H1 (cell line): Measurements from ENCODE around the gene NRXN3. TPM values are rescaled to one million over a fixed set of nuclear protein-coding genes. Genes with fewer than 3 reads are reported as not detected.

Experiments
- CTCF ChIA-PET: fragments of 300-600 bp; sonication (Branson Sonifier 250); formaldehyde crosslinking; loops from one replicate; lab custom pipeline; 2021; ENCODE audit not compliant: partially characterized antibody; lab: Charles Lee
- POLR2A ChIA-PET: fragments of 300-600 bp; sonication (Branson Sonifier 250); formaldehyde crosslinking; loops from one replicate; lab custom pipeline; 2021; ENCODE audit warnings: inconsistent platforms; ENCODE audit not compliant: partially characterized antibody; lab: Charles Lee
- DNase-seq, 2 experiments: peaks; one replicate each; pipeline versions ENCODE4 v3.0.0 to v3.0.0-alpha.2; 2010 to 2022; ENCODE audit warnings: low spot score in 2 of 2, low read depth in 1 of 2, mixed read lengths in 1 of 2
- FAIRE-seq: peaks from 2 replicates; lab custom pipeline; 2011; peaks lifted over from hg19 to GRCh38; lab: Jason Lieb, UNC
- H2AFZ ChIP-seq: 2 replicates; pipeline ENCODE4 v1.8.1; 2012; ENCODE audit warnings: low read length, inconsistent platforms
- H2AK5ac ChIP-seq: 2 replicates; pipeline ENCODE4 v1.6.1; 2013; ENCODE audit warnings: low read depth, low read length
- H2BK120ac ChIP-seq: replicated peaks from 2 replicates; pipeline ENCODE3; 2013; ENCODE audit warnings: low read depth, low read length, inconsistent platforms
- H2BK12ac ChIP-seq: 2 replicates; pipeline ENCODE4 v1.6.1; 2013; ENCODE audit warnings: low read depth, low read length
- H2BK15ac ChIP-seq: 2 replicates; pipeline ENCODE4 v1.6.1; 2013; ENCODE audit warnings: low read length
- H2BK20ac ChIP-seq: 2 replicates; pipeline ENCODE4 v1.6.1; 2013; ENCODE audit warnings: low read length
- H2BK5ac ChIP-seq: 2 replicates; pipeline ENCODE4 v1.6.1; 2013; ENCODE audit warnings: low read depth, low read length
- H3K14ac ChIP-seq: 2 replicates; pipeline ENCODE4 v1.6.1; 2013; ENCODE audit warnings: inconsistent platforms; ENCODE audit not compliant: insufficient read length
- H3K18ac ChIP-seq: 2 replicates; pipeline ENCODE4 v1.6.1; 2013; ENCODE audit warnings: low read length; ENCODE audit errors: extremely low read depth
- H3K23ac ChIP-seq: 2 replicates; pipeline ENCODE4 v1.6.1; 2013; ENCODE audit warnings: inconsistent platforms; ENCODE audit not compliant: insufficient read length
- H3K23me2 ChIP-seq: 2 replicates; pipeline ENCODE4 v1.6.1; 2013; ENCODE audit warnings: low read depth, low read length
- H3K27ac ChIP-seq: 2 replicates; pipeline ENCODE4 v1.6.1; 2011; ENCODE audit warnings: low read depth, low read length, inconsistent platforms
- H3K27me3 ChIP-seq, 4 experiments: replicated peaks in 1 of 4; 1 replicate in 1 of 4; 2 replicates in 3 of 4; pipeline versions ENCODE4 v1.6.1 to v1.8.1; 2011 to 2013; ENCODE audit warnings: low read length in 3 of 4, mild to moderate bottlenecking in 3 of 4, inconsistent platforms in 2 of 4, mixed read lengths in 2 of 4, moderate library complexity in 1 of 4; ENCODE audit not compliant: control insufficient read depth in 3 of 4, insufficient read depth in 3 of 4; ENCODE audit errors: extremely low read depth in 1 of 4
- H3K36me3 ChIP-seq, 4 experiments: 2 replicates each; pipeline versions ENCODE4 v1.6.1 to v1.8.1; 2011 to 2013; ENCODE audit warnings: mild to moderate bottlenecking in 4 of 4, low read length in 3 of 4, moderate library complexity in 2 of 4, control low read depth in 1 of 4, inconsistent platforms in 1 of 4; ENCODE audit not compliant: insufficient read depth in 4 of 4, control insufficient read depth in 2 of 4
- H3K4ac ChIP-seq: replicated peaks from 2 replicates; pipeline ENCODE3; 2013; ENCODE audit warnings: low read length, low read depth, mixed read lengths, inconsistent platforms; ENCODE audit not compliant: insufficient read length
- H3K4me1 ChIP-seq, 4 experiments: replicated peaks in 1 of 4; 1 replicate in 1 of 4; 2 replicates in 3 of 4; pipeline versions ENCODE4 v1.6.1 to v1.8.1; 2011 to 2013; ENCODE audit warnings: low read length in 3 of 4, inconsistent platforms in 2 of 4, mixed read lengths in 1 of 4; ENCODE audit not compliant: insufficient read depth in 4 of 4, control insufficient read depth in 3 of 4
- H3K4me2 ChIP-seq, 2 experiments: 2 replicates each; pipeline versions ENCODE4 v1.6.1 to v1.8.1; 2011 to 2013; ENCODE audit warnings: low read depth in 2 of 2, low read length in 2 of 2, control low read depth in 1 of 2, inconsistent platforms in 1 of 2, mild to moderate bottlenecking in 1 of 2; ENCODE audit not compliant: insufficient read depth in 1 of 2
- H3K4me3 ChIP-seq, 4 experiments: fragments of 200-600, 300-600 bp in 1 of 4; sonication (generic), shearing (Covaris generic), sonication (Bioruptor Twin) in 1 of 4; 2 replicates each; pipeline versions ENCODE4 v1.5.1 to v1.8.1; 2011 to 2016; ENCODE audit warnings: low read length in 4 of 4, low read depth in 3 of 4, control low read depth in 2 of 4, inconsistent platforms in 2 of 4, mild to moderate bottlenecking in 2 of 4, mixed read lengths in 1 of 4, moderate library complexity in 1 of 4; ENCODE audit not compliant: insufficient read depth in 2 of 4; ENCODE audit errors: extremely low read depth in 1 of 4
- H3K56ac ChIP-seq: replicated peaks from 2 replicates; pipeline ENCODE3; 2013; ENCODE audit warnings: low read depth, mild to moderate bottlenecking, mixed read lengths, low read length, inconsistent platforms; ENCODE audit not compliant: insufficient read length
- H3K79me1 ChIP-seq: 2 replicates; pipeline ENCODE4 v1.6.1; 2013; ENCODE audit warnings: low read depth, low read length, control low read depth
- H3K79me2 ChIP-seq, 2 experiments: 2 replicates each; pipeline versions ENCODE4 v1.6.1 to v1.8.1; 2012 to 2013; ENCODE audit warnings: low read length in 2 of 2, mild to moderate bottlenecking in 2 of 2, inconsistent platforms in 1 of 2; ENCODE audit not compliant: insufficient read depth in 2 of 2, control insufficient read depth in 1 of 2
- H3K9ac ChIP-seq, 4 experiments: replicated peaks in 1 of 4; 1 replicate in 1 of 4; 2 replicates in 3 of 4; pipeline versions ENCODE4 v1.6.1 to v1.8.1; 2011 to 2013; ENCODE audit warnings: low read depth in 3 of 4, low read length in 3 of 4, control low read depth in 2 of 4, mild to moderate bottlenecking in 2 of 4, moderate library complexity in 2 of 4, inconsistent platforms in 1 of 4; ENCODE audit errors: extremely low read depth in 1 of 4
- H3K9me3 ChIP-seq, 2 experiments: 2 replicates each; pipeline versions ENCODE4 v1.6.1 to v1.8.1; 2012 to 2013; ENCODE audit warnings: mild to moderate bottlenecking in 2 of 2, moderate library complexity in 2 of 2, control low read depth in 1 of 2, inconsistent platforms in 1 of 2, low read depth in 1 of 2, low read length in 1 of 2, mixed read lengths in 1 of 2; ENCODE audit not compliant: insufficient read depth in 2 of 2
- H4K20me1 ChIP-seq, 2 experiments: replicated peaks in 1 of 2; 2 replicates each; pipeline versions ENCODE3 to v1.8.1; 2011 to 2013; ENCODE audit warnings: inconsistent platforms in 2 of 2, low read length in 2 of 2, mild to moderate bottlenecking in 1 of 2; ENCODE audit not compliant: insufficient read depth in 2 of 2, control insufficient read depth in 1 of 2
- H4K5ac ChIP-seq: 2 replicates; pipeline ENCODE4 v1.6.1; 2013; ENCODE audit warnings: low read length, low read depth, mixed read lengths, inconsistent platforms; ENCODE audit not compliant: insufficient read length
- H4K8ac ChIP-seq: 2 replicates; pipeline ENCODE4 v1.8.0; 2013; ENCODE audit warnings: mild to moderate bottlenecking, moderate library complexity, low read length, inconsistent platforms; ENCODE audit not compliant: insufficient read depth; ENCODE audit errors: extremely low read depth
- H4K91ac ChIP-seq: replicated peaks from 2 replicates; pipeline ENCODE3; 2013; ENCODE audit warnings: low read length, mixed read lengths, inconsistent platforms; ENCODE audit not compliant: insufficient read length
- ATF2 ChIP-seq: IDR thresholded peaks from 2 replicates; pipeline ENCODE4 v1.6.1; 2012; ENCODE audit warnings: low read length, inconsistent platforms
- BCL11A ChIP-seq, 2 experiments: IDR thresholded peaks; one replicate each; pipeline ENCODE4 v1.6.1; 2011; ENCODE audit warnings: low read depth in 2 of 2, low read length in 2 of 2, mild to moderate bottlenecking in 2 of 2
- CBX8 ChIP-seq: fragments of 300-800, 300-1000 bp; sonication (generic); IDR thresholded peaks from 2 replicates; pipeline ENCODE4 v1.7.1; 2016; ENCODE audit warnings: low read depth, low read length, borderline replicate concordance
- CEBPB ChIP-seq: IDR thresholded peaks from 2 replicates; pipeline ENCODE4 v1.6.1; 2012; ENCODE audit warnings: low read depth, low read length
- CHD2 ChIP-seq: IDR thresholded peaks from 2 replicates; pipeline ENCODE4 v1.6.1; 2012; ENCODE audit warnings: low read length, improper control_type of control experiment
- CTBP2 ChIP-seq: IDR thresholded peaks from 2 replicates; pipeline ENCODE4 v1.7.0; 2011; ENCODE audit warnings: borderline replicate concordance, mild to moderate bottlenecking, moderate library complexity, mixed read lengths, low read length; ENCODE audit not compliant: insufficient read depth, insufficient read length
- EP300 ChIP-seq, 2 experiments: IDR thresholded peaks; 1 replicate in 1 of 2; 2 replicates in 1 of 2; pipeline ENCODE4 v1.6.1; 2011 to 2012; ENCODE audit warnings: low read depth in 2 of 2, low read length in 2 of 2, mild to moderate bottlenecking in 2 of 2, borderline replicate concordance in 1 of 2, inconsistent platforms in 1 of 2, moderate library complexity in 1 of 2
- EZH2 ChIP-seq: fragments of 200-600 bp; sonication (generic); IDR thresholded peaks from 2 replicates; pipeline ENCODE4 v1.7.1; 2012; ENCODE audit warnings: low read depth, mild to moderate bottlenecking, moderate library complexity, low read length, inconsistent platforms; ENCODE audit not compliant: severe bottlenecking
- JUND ChIP-seq: IDR thresholded peaks from 2 replicates; pipeline ENCODE4 v1.6.1; 2011; ENCODE audit warnings: mild to moderate bottlenecking, improper control_type of control experiment, low read length
- KDM4A ChIP-seq: IDR thresholded peaks from one replicate; pipeline ENCODE4 v1.7.1; 2012; ENCODE audit warnings: low read depth, mild to moderate bottlenecking, moderate library complexity, low read length, inconsistent platforms; ENCODE audit not compliant: severe bottlenecking
- MAFK ChIP-seq: IDR thresholded peaks from 2 replicates; pipeline ENCODE4 v1.6.1; 2012; ENCODE audit warnings: low read depth, mild to moderate bottlenecking, improper control_type of control experiment, low read length
- SP1 ChIP-seq: IDR thresholded peaks from 2 replicates; pipeline ENCODE4 v1.6.1; 2011; ENCODE audit warnings: low read depth, low read length
- TAF1 ChIP-seq: IDR thresholded peaks from 2 replicates; pipeline ENCODE4 v1.6.1; 2011; ENCODE audit warnings: mild to moderate bottlenecking, low read depth, low read length
- WGBS, 2 experiments: shearing (Covaris generic) in 1 of 2; methylation state at CpG; one replicate each; pipeline versions ENCODE4 v1.1.6 to v1.1.7; 2013 to 2015; ENCODE audit warnings: low lambda C conversion rate in 2 of 2, mixed read lengths in 2 of 2, inconsistent platforms in 1 of 2, low coverage in 1 of 2, missing lambda C conversion rate in 1 of 2; ENCODE audit not compliant: insufficient replicate concordance in 2 of 2, insufficient coverage in 1 of 2, insufficient read length in 1 of 2; ENCODE audit errors: extremely low coverage in 1 of 2, missing lambda C conversion rate in 1 of 2; 5-methylcytosine and 5-hydroxymethylcytosine counted together
- polyA plus RNA-seq, 7 experiments: library from polyadenylated mRNA; depleted of rRNA in 3 of 7; stranded (reverse) in 5 of 7; unstranded in 2 of 7; fragments of >200 nt in 5 of 7; fragments of 200-250 nt in 2 of 7; gene quantifications; 1 replicate in 5 of 7; 2 replicates in 1 of 7; 4 replicates in 1 of 7; pipeline versions ENCODE4 v1.2.1 to v1.2.3, GENCODE V29; 2011 to 2013; ENCODE audit warnings: missing spikeins in 2 of 7, mixed read lengths in 2 of 7
- total RNA-seq: library from RNA; stranded (reverse); fragmentation: NEBNext Ultra II Directional; extraction: Animal tissue kit (Norgen Biotek cat#: 25700); gene quantifications from 2 replicates; pipeline ENCODE4 v1.2.1, GENCODE V29; 2021

NRXN3 gene
- total and polyA plus RNA-seq, 2 of the 8 experiments (the other 6 are each of a cell fraction or from before 2014, with no cell fraction given), result 2.6 to 4.1 TPM

DNA sequence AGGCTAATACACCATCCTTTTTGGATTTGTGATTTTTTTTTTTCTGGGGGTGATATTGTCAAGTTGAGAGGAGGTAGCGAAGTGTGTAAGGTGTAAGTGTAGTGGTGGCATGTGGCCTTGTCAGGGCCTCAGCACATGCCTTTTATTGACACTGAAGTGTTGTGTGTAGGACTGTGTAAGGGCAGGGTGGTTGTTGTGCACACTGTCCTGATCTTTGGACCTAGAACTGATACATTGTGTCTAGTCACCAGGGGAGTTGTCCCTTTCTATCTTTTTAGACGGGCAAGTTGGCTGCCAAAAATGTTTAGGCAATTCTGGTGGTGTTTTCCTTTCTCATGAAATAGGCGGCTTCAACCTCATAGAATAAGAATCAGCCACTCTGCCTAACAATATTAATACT, 244.0 kb downstream of the NRXN3 start:
- Histone ChIP-seq H3K27me3 (no peaks in the 10 kb centered on the region), H3K23me2 (no peaks in the 10 kb centered on the region), H2BK5ac (no peak overlapping the region), H3K79me1 (no peaks in the 10 kb centered on the region), H3K36me3 (no peaks in the 10 kb centered on the region), H3K14ac (no peak overlapping the region), H3K4ac (no peak overlapping the region), H2BK20ac (no peak overlapping the region), H3K23ac (no peak overlapping the region), H2AFZ (no peak overlapping the region), H3K9ac (no peak overlapping the region), H4K20me1 (no peaks in the 10 kb centered on the region), H3K27ac (no peak overlapping the region), H3K79me2 (no peaks in the 10 kb centered on the region), H4K8ac (no peak overlapping the region), H2BK15ac (no peak overlapping the region), H3K18ac (no peak overlapping the region), H4K91ac (no peak overlapping the region), H3K4me2 (no peak overlapping the region), H4K5ac (no peak overlapping the region), H2AK5ac (no peak overlapping the region), H2BK120ac (no peak overlapping the region), H3K56ac (no peak overlapping the region), H3K9me3 (no peaks in the 10 kb centered on the region), H3K4me1 (no peaks in the 10 kb centered on the region), H3K4me3 (no peak overlapping the region), H2BK12ac (no peak overlapping the region)
- ChIA-PET POLR2A (no interaction called here), CTCF (no interaction called here)
- no peak for DNase-seq
- no peak for FAIRE-seq
- WGBS, 2 experiments, result 81% methylated on average over 3 of the region's 3 CpGs; no CpG with 5 or more reads in 1 of the 2 experiments
- no peak for TF ChIP-seq CTBP2
- TF ChIP-seq CEBPB, result no peak
- no peak for TF ChIP-seq MAFK
- TF ChIP-seq CBX8, result no peak
- TF ChIP-seq ATF2, result no peak
- TF ChIP-seq TAF1, result no peak
- no peak for TF ChIP-seq EZH2
- TF ChIP-seq JUND, result no peak
- TF ChIP-seq BCL11A (IDR thresholded peaks at IDR 0.05; ENCODE audit: low read depth in 2 of 2, low read length in 2 of 2), result no peak
- TF ChIP-seq SP1, result no peak
- TF ChIP-seq KDM4A, result no peak
- TF ChIP-seq CHD2, result no peak
- TF ChIP-seq EP300 (IDR thresholded peaks at IDR 0.05; ENCODE audit: borderline replicate concordance in 1 of 2, low read depth in 2 of 2, low read length in 2 of 2), result no peak
